Ovary (tissue), 9 donors: ENCODE results near the gene XYLT1. TPM values are rescaled to one million over a fixed set of nuclear protein-coding genes. Genes with fewer than 3 reads are reported as not detected.

Source experiments
- DNase-seq, 5 donors: peaks; one replicate each; pipeline ENCODE4 v3.0.0-alpha.2; 2019 to 2020
- H3K27ac ChIP-seq, 2 donors: fragments of 200-600 bp; one replicate each; pipeline versions ENCODE4 v1.5.1 to v1.8.0; 2019 to 2022
- H3K27me3 ChIP-seq: fragments of 200-600 bp; one replicate; pipeline ENCODE4 v1.8.0; 2022
- H3K36me3 ChIP-seq: fragments of 200-600 bp; sonication (generic); one replicate; pipeline ENCODE4 v1.5.1; 2019
- H3K4me1 ChIP-seq: one replicate; pipeline ENCODE4 v1.8.1; 2013; ENCODE audit warnings: mild to moderate bottlenecking, moderate library complexity; ENCODE audit not compliant: insufficient read depth
- H3K4me3 ChIP-seq: fragments of 200-600 bp; sonication (generic); one replicate; pipeline ENCODE4 v1.5.1; 2017
- H3K9me3 ChIP-seq, 2 donors: fragments of 200-600 bp in 1 of 2; sonication (generic) in 1 of 2; one replicate each; pipeline versions ENCODE4 v1.5.1 to v1.8.1; 2013 to 2019; ENCODE audit warnings: mild to moderate bottlenecking in 1 of 2, moderate library complexity in 1 of 2
- EP300 ChIP-seq: sonication (generic); formaldehyde crosslinking; IDR thresholded peaks from one replicate; pipeline ENCODE4 v1.6.1; 2017; ENCODE audit warnings: antibody characterized with exemption
- POLR2A ChIP-seq: fragments of 450-650 bp; IDR thresholded peaks from one replicate; pipeline ENCODE4 v1.6.1; 2017; ENCODE audit warnings: antibody characterized with exemption, mild to moderate bottlenecking, moderate library complexity
- WGBS, 3 donors: extraction: QIAGEN DNeasy Blood & Tissue Kit in 1 of 3; methylation state at CpG; one replicate each; pipeline versions ENCODE4 v1.1.5 to v1.1.7; 2013 to 2017; 5-methylcytosine and 5-hydroxymethylcytosine counted together
- intact Hi-C, 4 donors: fragments of 100-400 bp; cut with DNase I; formaldehyde crosslinking; loops; one replicate each; pipeline versions ENCODE4 v1.11.0 to v1.15.1; 2022 to 2023
- polyA plus RNA-seq, 2 donors: library from polyadenylated mRNA; stranded (reverse); fragments of 200-250 nt in 1 of 2; fragments of 350-450 nt in 1 of 2; fragmentation: Illumina TruSeq in 1 of 2; extraction: RNeasy Lipid Tissue Mini Kit (QIAGEN cat#74804) in 1 of 2; gene quantifications; one replicate each; pipeline ENCODE4 v1.2.3, GENCODE V29; 2013 to 2014
- total RNA-seq, 7 donors: library from RNA; depleted of rRNA in 2 of 7; stranded (reverse); fragments of >200 nt in 2 of 7; fragmentation: NEBNext Ultra II Directional in 3 of 7; extraction: Animal tissue kit (Norgen Biotek cat#: 25700) in 3 of 7; gene quantifications; one replicate each; pipeline versions ENCODE4 v1.1.0 to v1.2.4, GENCODE V29; 2016 to 2023
- TF ChIP-seq, protein P1 (sequence below), 3 donors: fragments of 450-650 bp in 2 of 3; fragments of 200-600 bp in 1 of 3; IDR thresholded peaks; one replicate each; pipeline versions ENCODE4 v1.5.1 to v1.8.0; 2016 to 2022; ENCODE audit warnings: antibody characterized with exemption in 3 of 3, mild to moderate bottlenecking in 1 of 3
- donor health status: DM: no; HTN: no; CAD: no; lungs with moderate emphysema.
- donor health status: DM: no; HTN: no; CAD: no.
- donor health status: Bipolar disorder and iron deficiency.
- donor health status: DM: yes; HTN: yes; CAD: no.
- donor health status: DM: no; HTN: no; CAD: no.
- donor health status: DM: yes; HTN: yes; CAD: no.

XYLT1 gene
- total and polyA plus RNA-seq, 9 donors = 3.2 to 38.0 (median 17.3) TPM

DNA sequence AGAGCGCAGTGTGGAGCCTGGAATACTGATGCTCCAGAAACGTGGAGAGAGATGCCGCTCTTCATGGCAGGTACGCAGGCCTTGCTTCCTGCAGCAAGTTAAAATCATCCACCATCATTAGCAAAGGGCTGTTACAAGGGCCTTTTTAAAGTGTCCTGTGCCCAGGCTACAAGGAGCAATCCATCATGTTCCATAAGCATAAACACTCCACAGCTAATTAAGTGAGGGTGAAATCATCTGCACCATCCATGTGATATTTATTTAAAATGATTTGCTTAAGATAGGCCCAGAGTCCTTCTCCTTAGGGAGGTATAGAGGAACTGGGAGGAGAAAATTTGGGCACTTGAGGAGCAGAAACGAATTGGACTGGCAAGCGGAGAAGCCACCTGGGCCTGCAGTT, 372.1 kb downstream of the XYLT1 start:
- DNase-seq = no peak
- Histone ChIP-seq H3K27me3 (no peaks in the 10 kb centered on the region), H3K4me3 (no peak overlapping the region), H3K27ac (no peak overlapping the region), H3K9me3 (no peaks in the 10 kb centered on the region), H3K4me1 (no peaks in the 10 kb centered on the region), H3K36me3 (no peaks in the 10 kb centered on the region)
- TF ChIP-seq POLR2A (no peak), EP300 (no peak)
- TF ChIP-seq, protein P1, sequence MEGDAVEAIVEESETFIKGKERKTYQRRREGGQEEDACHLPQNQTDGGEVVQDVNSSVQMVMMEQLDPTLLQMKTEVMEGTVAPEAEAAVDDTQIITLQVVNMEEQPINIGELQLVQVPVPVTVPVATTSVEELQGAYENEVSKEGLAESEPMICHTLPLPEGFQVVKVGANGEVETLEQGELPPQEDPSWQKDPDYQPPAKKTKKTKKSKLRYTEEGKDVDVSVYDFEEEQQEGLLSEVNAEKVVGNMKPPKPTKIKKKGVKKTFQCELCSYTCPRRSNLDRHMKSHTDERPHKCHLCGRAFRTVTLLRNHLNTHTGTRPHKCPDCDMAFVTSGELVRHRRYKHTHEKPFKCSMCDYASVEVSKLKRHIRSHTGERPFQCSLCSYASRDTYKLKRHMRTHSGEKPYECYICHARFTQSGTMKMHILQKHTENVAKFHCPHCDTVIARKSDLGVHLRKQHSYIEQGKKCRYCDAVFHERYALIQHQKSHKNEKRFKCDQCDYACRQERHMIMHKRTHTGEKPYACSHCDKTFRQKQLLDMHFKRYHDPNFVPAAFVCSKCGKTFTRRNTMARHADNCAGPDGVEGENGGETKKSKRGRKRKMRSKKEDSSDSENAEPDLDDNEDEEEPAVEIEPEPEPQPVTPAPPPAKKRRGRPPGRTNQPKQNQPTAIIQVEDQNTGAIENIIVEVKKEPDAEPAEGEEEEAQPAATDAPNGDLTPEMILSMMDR (IDR thresholded peaks at IDR 0.05) = no peak
- 86 to 89% (median 88%) methylated on average over 6 of the region's 6 CpGs for WGBS, 3 donors
- intact Hi-C loops = no loop called here

DNA sequence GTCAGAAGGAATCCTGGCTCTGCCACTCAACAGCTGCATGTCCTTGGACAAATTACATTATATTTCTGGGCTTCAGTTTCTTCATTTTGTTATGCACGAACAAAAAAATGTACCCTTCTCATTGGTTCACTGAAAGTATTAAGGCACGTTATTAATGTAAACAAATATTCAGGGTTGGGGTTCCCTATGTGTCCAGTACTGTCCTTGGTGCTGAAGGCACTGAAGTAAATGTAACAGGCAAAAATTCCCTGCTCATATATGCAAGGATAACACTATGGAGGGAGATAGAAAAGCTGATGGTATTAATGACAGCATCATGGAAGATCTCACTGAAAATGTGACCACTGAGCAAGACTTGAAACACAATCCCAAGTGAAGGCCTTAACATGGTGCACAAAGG, 386.6 kb downstream of the XYLT1 start:
- Histone ChIP-seq H3K27me3 (no peaks in the 10 kb centered on the region), H3K4me1 (no peaks in the 10 kb centered on the region), H3K36me3 (no peaks in the 10 kb centered on the region), H3K4me3 (no peak overlapping the region), H3K9me3 (no peaks in the 10 kb centered on the region), H3K27ac (no peak overlapping the region)
- intact Hi-C loops = no loop called here
- 33 to 38% (median 37%) methylated on average over 2 of the region's 2 CpGs for WGBS, 3 donors
- TF ChIP-seq EP300 = no peak
- no peak for DNase-seq

DNA sequence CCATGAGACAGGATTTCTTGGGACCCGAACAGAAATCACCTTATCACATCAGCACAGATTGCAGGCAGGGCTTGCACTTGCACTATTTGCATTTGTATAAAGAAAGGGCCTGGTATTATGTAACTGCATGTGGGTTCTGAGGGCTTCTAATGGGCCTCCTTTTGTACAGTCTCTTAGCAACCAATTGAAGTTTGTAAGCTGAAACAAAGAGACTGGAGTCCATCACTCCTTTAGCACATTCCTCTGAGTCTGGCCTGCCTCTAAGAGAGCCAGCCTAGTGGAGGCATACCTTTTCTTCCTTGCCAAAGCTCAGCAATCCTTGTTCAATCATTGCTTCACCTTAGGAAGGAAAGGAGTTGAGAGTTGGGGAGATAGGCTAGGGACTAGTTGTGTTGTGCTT, 387.1 kb downstream of the XYLT1 start:
- WGBS, 3 donors = 6 to 12% (median 10%) methylated on average over 1 of the region's 1 CpG
- Histone ChIP-seq H3K36me3 (no peaks in the 10 kb centered on the region), H3K9me3 (no peaks in the 10 kb centered on the region), H3K4me1 (no peaks in the 10 kb centered on the region), H3K4me3 (no peak overlapping the region), H3K27ac (no peak overlapping the region), H3K27me3 (no peaks in the 10 kb centered on the region)
- intact Hi-C loops = no loop called here
- TF ChIP-seq, protein P1 (IDR thresholded peaks at IDR 0.05) = no peak
- TF ChIP-seq EP300 (no peak), POLR2A (no peak)
- DNase-seq = no peak

DNA sequence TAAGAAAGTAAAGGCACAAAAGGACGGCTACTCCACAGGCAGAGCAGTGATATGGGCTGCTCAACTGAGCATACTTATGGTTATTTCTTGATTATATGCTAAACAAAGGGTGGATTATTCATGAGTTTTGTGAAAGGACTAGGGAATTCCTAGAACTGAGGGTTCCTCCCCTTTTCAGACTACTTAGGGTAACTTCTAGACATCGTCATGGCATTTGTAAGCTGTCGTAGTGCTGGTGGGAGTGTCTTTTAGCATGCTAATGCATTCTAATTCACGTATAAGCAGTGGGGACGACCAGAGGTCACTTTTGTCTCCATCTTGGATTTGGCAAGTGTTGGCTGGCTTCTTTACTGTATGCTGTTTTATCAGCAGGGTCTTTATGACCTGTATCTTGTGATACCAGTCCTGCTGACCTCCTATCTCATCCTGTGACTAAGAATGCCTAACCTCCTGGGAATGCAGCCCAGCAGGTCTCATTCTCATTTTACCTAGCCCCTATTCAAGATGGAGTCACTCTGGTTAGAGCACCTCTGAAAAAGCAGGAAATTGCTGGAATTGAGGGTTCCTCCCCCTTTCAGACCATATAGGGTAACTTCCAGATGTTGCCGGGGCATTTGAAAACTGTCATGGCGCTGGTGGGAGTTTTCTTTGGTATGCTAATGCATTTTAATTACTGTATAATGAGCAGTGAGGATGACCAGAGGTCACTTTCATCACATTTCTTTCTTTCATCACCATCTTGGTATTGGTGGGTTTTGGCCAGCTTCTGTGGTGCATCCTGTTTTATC, 388.5 kb downstream of the XYLT1 start:
- no peak for DNase-seq
- WGBS, 3 donors = 60 to 65% (median 64%) methylated on average over 7 of the region's 7 CpGs
- TF ChIP-seq POLR2A = no peak

DNA sequence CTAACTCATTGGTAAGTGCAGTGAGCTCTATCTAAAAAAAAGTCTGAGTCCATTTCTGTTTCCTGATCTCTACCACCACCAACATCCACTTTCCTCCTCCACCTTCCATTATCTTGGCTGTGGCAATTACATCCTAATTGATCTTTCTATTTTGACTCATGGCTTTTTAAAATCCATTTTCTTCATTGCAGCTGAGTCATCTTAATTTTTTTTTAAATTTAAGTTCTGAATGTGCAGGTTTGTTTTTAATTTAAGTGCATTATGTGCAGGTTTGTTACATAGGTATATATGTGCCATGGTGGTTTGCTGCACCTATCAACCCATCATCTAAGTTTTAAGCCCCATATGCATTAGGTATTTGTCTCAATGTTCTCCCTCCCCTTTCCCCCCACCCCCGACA, 390.7 kb downstream of the XYLT1 start:
- Histone ChIP-seq H3K27ac (no peak overlapping the region), H3K36me3 (no peaks in the 10 kb centered on the region), H3K4me1 (no peaks in the 10 kb centered on the region), H3K9me3 (no peaks in the 10 kb centered on the region), H3K27me3 (no peaks in the 10 kb centered on the region), H3K4me3 (no peak overlapping the region)
- WGBS, 3 donors = 29 to 52% (median 38%) methylated on average over 1 of the region's 1 CpG
- no peak for TF ChIP-seq EP300
- DNase-seq = no peak
- intact Hi-C loops = no loop called here

More for the DNA sequence above, 388.5 kb downstream of the XYLT1 start:
- intact Hi-C loops = no loop called here
- H3K36me3 ChIP-seq = no peaks in the 10 kb centered on the region
- H3K27ac ChIP-seq = no peak overlapping the region
- no peak overlapping the region for H3K4me3 ChIP-seq
- no peaks in the 10 kb centered on the region for H3K4me1 ChIP-seq
- no peaks in the 10 kb centered on the region for H3K27me3 ChIP-seq
- H3K9me3 ChIP-seq = no peaks in the 10 kb centered on the region

DNA sequence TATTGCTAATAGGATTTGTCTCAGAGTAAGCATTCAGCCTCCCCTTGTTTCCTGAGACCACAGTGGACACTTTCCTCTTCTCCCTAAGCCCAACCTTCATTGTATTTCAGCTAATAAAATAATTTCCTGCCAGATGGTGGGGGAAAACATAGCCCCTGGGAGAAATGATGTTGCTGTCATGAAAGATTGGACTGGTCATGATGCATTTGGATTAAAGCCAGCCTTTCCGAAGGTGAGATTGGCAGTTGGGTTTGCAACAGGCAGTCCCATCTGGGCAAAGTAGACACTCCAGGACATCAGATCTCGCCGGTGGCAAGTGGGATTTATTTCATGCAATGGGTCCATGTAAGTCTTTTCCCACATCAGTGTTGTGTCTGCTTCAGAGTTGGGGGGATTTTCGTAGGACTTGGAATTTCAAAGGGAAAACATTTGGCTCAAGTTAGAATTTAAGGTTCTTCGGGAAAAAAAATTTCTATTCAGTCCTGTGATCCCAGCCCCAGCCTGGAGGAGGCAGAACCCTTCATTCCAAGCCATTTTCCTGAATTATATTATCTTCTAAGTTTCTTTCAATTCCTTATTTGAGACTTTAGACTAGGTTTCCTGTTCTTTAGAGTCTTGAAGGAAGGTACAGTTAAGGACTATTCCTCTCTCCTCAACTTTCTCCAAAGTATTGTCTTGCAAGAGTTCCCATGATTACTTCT, 391.7 kb downstream of the XYLT1 start:
- Histone ChIP-seq H3K27me3 (no peaks in the 10 kb centered on the region), H3K27ac (no peak overlapping the region), H3K36me3 (no peaks in the 10 kb centered on the region), H3K4me3 (no peak overlapping the region), H3K4me1 (no peaks in the 10 kb centered on the region), H3K9me3 (no peaks in the 10 kb centered on the region)
- 63 to 72% (median 69%) methylated on average over 5 of the region's 5 CpGs for WGBS, 3 donors
- DNase-seq = no peak
- TF ChIP-seq POLR2A = no peak
- TF ChIP-seq, protein P1 (IDR thresholded peaks at IDR 0.05) = no peak
- TF ChIP-seq EP300 = no peak
- intact Hi-C loops = no loop called here
